Activated naive CD8-positive, alpha-beta T cell treated with anti-CD3 and anti-CD28 coated beads, Interleukin-2, amount 10 ng/mL, durations not matched to agents 7 days and 5 days (primary cell): ENCODE data around the gene MSH4. TPM values are rescaled to one million over a fixed set of nuclear protein-coding genes. Genes with fewer than 3 reads are reported as not detected.
"Not testable (repeated sequence)": the region's sequence is repeated elsewhere in the genome, so short reads cannot be mapped to it uniquely, and the experiment has no call there.

Experiments
- ATAC-seq: fragments of 150-1000 bp; cut with Tn5 transposase; one replicate; pipeline ENCODE4 v1.10.0; 2021; ENCODE audit warnings: low read depth, moderate library complexity
- POLR2A ChIA-PET: fragments of 350-600 bp; sonication (Branson Sonifier 250); formaldehyde crosslinking; loops from one replicate; lab custom pipeline; 2021; ENCODE audit warnings: antibody characterized with exemption; lab: Charles Lee
- DNase-seq: peaks from one replicate; pipeline ENCODE4 v3.0.0; 2021
- H3K27ac Mint-ChIP-seq: one replicate; pipeline ENCODE4 v1.8.0; 2022; ENCODE audit warnings: mild to moderate bottlenecking, mixed read lengths
- H3K27me3 Mint-ChIP-seq: one replicate; pipeline ENCODE4 v1.8.0; 2022; ENCODE audit warnings: mild to moderate bottlenecking, moderate library complexity, mixed read lengths
- H3K36me3 Mint-ChIP-seq: one replicate; pipeline ENCODE4 v1.8.0; 2021; ENCODE audit warnings: mild to moderate bottlenecking, mixed read lengths
- H3K4me1 Mint-ChIP-seq: one replicate; pipeline ENCODE4 v1.8.0; 2021; ENCODE audit warnings: mixed read lengths
- H3K4me3 Mint-ChIP-seq: one replicate; pipeline ENCODE4 v1.8.0; 2022; ENCODE audit warnings: mild to moderate bottlenecking, moderate library complexity, mixed read lengths
- H3K9me3 Mint-ChIP-seq: one replicate; pipeline ENCODE4 v1.8.0; 2021; ENCODE audit warnings: mixed read lengths
- total RNA-seq, 2 experiments: library from RNA; stranded (reverse); gene quantifications; one replicate each; pipeline ENCODE4 v1.2.3, GENCODE V29; 2021

The MSH4 gene
- under 1 TPM; 0.40 to 0.67 TPM for total RNA-seq

DNA sequence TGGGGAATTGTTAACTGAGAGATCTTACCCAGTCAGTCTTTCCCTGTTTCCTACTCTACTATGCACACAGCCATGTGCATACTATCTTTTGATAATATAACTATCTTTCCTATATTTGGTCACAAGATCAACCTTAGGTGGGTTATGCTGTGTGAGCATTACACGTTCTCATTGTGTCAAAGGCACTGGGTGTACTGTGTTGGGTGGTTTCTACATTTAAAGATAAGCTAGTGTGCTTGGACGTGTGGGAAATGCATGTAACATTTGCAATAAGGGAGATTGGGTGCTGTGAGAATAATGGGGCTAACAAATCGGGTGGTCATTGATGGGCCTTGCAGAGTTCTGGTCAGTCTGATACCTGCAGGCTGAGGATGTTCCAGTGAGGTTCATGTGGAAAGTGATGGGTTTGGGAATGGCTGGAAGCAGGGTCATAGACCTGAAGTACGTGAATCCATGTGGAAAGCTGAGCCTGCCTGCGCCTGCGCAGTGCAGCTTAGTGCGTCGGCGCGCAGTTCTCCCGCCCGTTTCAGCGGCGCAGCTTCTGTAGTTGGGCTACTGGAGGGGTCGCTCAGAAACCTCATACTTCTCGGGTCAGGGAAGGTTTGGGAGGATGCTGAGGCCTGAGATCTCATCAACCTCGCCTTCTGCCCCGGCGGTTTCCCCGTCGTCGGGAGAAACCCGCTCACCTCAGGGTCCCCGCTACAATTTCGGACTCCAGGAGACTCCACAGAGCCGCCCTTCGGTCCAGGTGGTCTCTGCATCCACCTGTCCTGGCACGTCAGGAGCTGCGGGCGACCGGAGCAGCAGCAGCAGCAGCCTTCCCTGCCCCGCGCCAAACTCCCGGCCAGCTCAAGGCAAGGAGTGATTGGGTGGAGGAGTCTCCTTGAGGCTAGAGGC lies at the start of gene MSH4:
MSH4 (plus strand) TSS at position 507 of the 897 bp plus-strand sequence; CDS start at position 611, 104 bp downstream.
- ATAC-seq, result no peak
- no peak for DNase-seq
- Mint-ChIP-seq H3K36me3 (peaks cover 30% of the 10 kb centered on the region), H3K4me1 (peaks cover 9% of the 10 kb centered on the region), H3K27me3 (no peaks in the 10 kb centered on the region), H3K4me3 (no peak within 1 kb of the TSS), H3K27ac (no peak within 1 kb of the TSS), H3K9me3 (no peaks in the 10 kb centered on the region)
- POLR2A ChIA-PET, result interaction anchor here (1.2 to 1.5 kb wide), 2 partner anchors 9 to 10 kb away, joined by 3 to 7 read pairs; no protein-coding TSS in a partner anchor

DNA sequence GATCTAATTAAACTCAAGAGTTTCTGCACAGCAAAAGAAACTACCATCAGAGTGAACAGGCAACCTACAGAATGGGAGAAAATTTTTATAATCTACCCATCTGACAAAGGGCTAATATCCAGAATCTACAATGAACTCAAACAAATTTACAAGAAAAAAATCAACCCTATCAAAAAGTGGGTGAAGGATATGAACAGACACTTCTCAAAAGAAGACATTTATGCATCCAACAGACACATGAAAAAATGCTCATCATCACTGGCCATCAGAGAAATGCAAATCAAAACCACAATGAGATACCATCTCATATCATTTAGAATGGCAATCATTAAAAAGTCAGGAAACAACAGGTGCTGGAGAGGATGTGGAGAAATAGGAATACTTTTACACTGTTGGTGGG lies 39.5 kb upstream of the MSH4 start:
- H3K9me3 Mint-ChIP-seq, result peaks cover 16% of the 10 kb centered on the region
- POLR2A ChIA-PET, H3K27me3 Mint-ChIP-seq: not testable (repeated sequence)

DNA sequence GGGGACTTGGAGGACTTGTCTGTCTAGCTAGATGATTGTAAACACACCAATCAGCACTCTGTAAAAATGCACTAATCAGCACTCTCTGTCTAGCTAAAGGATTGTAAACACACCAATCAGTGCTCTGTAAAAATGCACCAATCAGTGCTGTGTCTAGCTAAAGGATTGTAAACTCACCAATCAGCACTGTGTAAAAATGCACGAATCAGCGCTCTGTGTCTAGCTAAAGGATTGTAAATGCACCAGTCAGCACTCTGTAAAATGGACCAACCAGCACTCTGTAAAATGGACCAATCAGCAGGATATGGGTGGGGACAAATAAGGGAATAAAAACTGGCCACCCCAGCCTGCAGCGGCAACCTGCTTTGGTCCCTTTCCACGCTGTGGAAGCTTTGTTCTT lies 38.1 kb upstream of the MSH4 start:
- not testable (repeated sequence) for H3K4me1 Mint-ChIP-seq, H3K27me3 Mint-ChIP-seq

More for the DNA sequence above, 39.5 kb upstream of the MSH4 start:
- DNase-seq, H3K4me3 Mint-ChIP-seq, H3K4me1 Mint-ChIP-seq, ATAC-seq, H3K27ac Mint-ChIP-seq: not testable (repeated sequence)
- H3K36me3 Mint-ChIP-seq, result peaks cover 58% of the 10 kb centered on the region

GRCh38 chr1:75764057-75764655 lies 32.5 kb upstream of the MSH4 start:
- H3K4me3 Mint-ChIP-seq, result no peak overlapping the region
- no peak for ATAC-seq
- no peaks in the 10 kb centered on the region for H3K9me3 Mint-ChIP-seq

More for the DNA sequence above, 38.1 kb upstream of the MSH4 start:
- not testable (repeated sequence) for ATAC-seq, H3K27ac Mint-ChIP-seq, DNase-seq, H3K4me3 Mint-ChIP-seq
- peaks cover 46% of the 10 kb centered on the region for H3K36me3 Mint-ChIP-seq
- peaks cover 16% of the 10 kb centered on the region for H3K9me3 Mint-ChIP-seq
- POLR2A ChIA-PET, result interaction anchor here (0.8 kb wide), 1 partner anchor 27 kb away, joined by 4 read pairs; the partner anchor contains the start of gene RABGGTB

GRCh38 chr1:75765697-75766355 lies 30.9 kb upstream of the MSH4 start:
- H3K4me3 Mint-ChIP-seq, result no peak overlapping the region
- H3K36me3 Mint-ChIP-seq, result no peaks in the 10 kb centered on the region
- no peaks in the 10 kb centered on the region for H3K4me1 Mint-ChIP-seq
- no peak overlapping the region for H3K27ac Mint-ChIP-seq
- no peak for ATAC-seq
- H3K27me3 Mint-ChIP-seq, result no peaks in the 10 kb centered on the region
- DNase-seq, result no peak
- no peaks in the 10 kb centered on the region for H3K9me3 Mint-ChIP-seq
- POLR2A ChIA-PET, result interaction anchor here (1.0 kb wide), 1 partner anchor 21 kb away, joined by 3 read pairs; the partner anchor contains the start of gene RABGGTB

More at GRCh38 chr1:75764057-75764655, 32.5 kb upstream of the MSH4 start:
- POLR2A ChIA-PET, result no interaction called here
- Mint-ChIP-seq H3K27me3 (no peaks in the 10 kb centered on the region), H3K4me1 (no peaks in the 10 kb centered on the region), H3K27ac (no peak overlapping the region), H3K36me3 (peaks cover 3% of the 10 kb centered on the region)
- no peak for DNase-seq

GRCh38 chr1:75768016-75768415 lies 28.7 kb upstream of the MSH4 start:
- POLR2A ChIA-PET, result no interaction called here
- no peak overlapping the region for H3K27ac Mint-ChIP-seq
- ATAC-seq (no peak), DNase-seq (no peak)
- H3K27me3 Mint-ChIP-seq, result peaks cover 5% of the 10 kb centered on the region
- no peak overlapping the region for H3K4me3 Mint-ChIP-seq
- no peaks in the 10 kb centered on the region for H3K4me1 Mint-ChIP-seq
- H3K9me3 Mint-ChIP-seq, result no peaks in the 10 kb centered on the region
- no peaks in the 10 kb centered on the region for H3K36me3 Mint-ChIP-seq

DNA sequence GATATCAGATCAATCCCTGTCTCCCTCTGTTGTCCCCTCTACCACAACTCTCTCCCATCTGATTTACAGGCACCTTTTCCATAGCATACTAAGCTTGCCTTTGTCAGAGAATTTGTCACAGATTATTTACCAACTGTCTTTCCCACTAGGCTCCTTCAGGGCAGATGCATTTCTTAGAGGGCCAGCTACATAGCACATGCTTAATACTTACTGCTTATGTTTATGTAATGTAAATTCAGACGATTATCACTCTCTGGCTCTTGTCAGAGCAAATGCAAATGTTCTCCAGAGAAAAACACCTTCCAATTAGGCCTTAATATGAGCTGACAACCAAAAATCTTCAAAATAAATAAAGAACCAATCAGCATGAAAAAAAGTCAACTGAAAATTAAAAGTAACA lies 25.9 kb upstream of the MSH4 start:
- peaks cover 5% of the 10 kb centered on the region for H3K9me3 Mint-ChIP-seq
- no peak overlapping the region for H3K27ac Mint-ChIP-seq
- POLR2A ChIA-PET, result no interaction called here
- peaks cover 5% of the 10 kb centered on the region for H3K27me3 Mint-ChIP-seq
- no peaks in the 10 kb centered on the region for H3K36me3 Mint-ChIP-seq
- H3K4me3 Mint-ChIP-seq, result no peak overlapping the region
- ATAC-seq (no peak), DNase-seq (no peak)
- no peaks in the 10 kb centered on the region for H3K4me1 Mint-ChIP-seq

DNA sequence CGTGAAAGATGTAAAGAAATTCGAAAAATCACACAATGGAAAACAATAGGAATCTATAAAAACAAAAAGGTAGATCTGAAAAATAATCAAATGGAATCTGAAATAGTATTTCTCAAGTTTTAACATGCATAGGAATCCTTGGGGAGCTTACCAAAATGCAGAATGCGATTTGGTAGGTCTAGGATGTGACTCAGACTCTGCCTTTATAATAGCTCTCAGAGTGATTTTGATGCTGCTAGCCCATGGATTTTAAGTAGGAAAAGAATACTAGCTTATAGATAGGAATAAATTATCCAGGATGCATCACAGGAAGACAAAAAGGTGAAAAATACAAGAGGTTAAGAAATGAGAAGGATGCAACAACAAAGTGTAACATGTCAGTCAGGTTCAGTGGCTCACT lies 24.7 kb upstream of the MSH4 start:
- no peak for ATAC-seq
- Mint-ChIP-seq H3K4me1 (no peaks in the 10 kb centered on the region), H3K4me3 (no peak overlapping the region), H3K27ac (no peak overlapping the region), H3K27me3 (peaks cover 5% of the 10 kb centered on the region), H3K9me3 (peaks cover 5% of the 10 kb centered on the region), H3K36me3 (no peaks in the 10 kb centered on the region)
- POLR2A ChIA-PET, result no interaction called here
- no peak for DNase-seq

GRCh38 chr1:75777812-75778211 lies 18.9 kb upstream of the MSH4 start:
- H3K27me3 Mint-ChIP-seq, result peaks cover 17% of the 10 kb centered on the region
- ATAC-seq, H3K9me3 Mint-ChIP-seq, DNase-seq, H3K4me1 Mint-ChIP-seq, H3K27ac Mint-ChIP-seq, H3K36me3 Mint-ChIP-seq, POLR2A ChIA-PET, H3K4me3 Mint-ChIP-seq: not testable (repeated sequence)

GRCh38 chr1:75778694-75779093 lies 18.0 kb upstream of the MSH4 start:
- POLR2A ChIA-PET, result not testable (repeated sequence)

DNA sequence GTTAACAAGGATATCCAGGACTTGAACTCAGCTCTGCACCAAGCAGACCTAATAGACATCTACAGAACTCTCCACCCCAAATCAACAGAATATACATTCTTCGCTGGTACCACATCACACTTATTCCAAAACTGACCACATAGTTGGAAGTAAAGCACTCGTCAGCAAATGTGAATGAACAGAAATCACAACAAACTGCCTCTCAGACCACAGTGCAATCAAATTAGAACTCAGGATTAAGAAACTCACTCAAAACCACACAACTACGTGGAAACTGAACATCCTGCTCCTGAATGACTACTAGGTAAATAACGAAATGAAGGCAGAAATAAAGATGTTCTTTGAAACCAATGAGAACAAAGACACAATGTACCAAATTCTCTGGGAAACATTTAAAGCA lies 16.5 kb upstream of the MSH4 start:
- peaks cover 17% of the 10 kb centered on the region for H3K27me3 Mint-ChIP-seq
- H3K9me3 Mint-ChIP-seq, H3K4me3 Mint-ChIP-seq, H3K36me3 Mint-ChIP-seq, H3K27ac Mint-ChIP-seq, ATAC-seq, POLR2A ChIA-PET, DNase-seq, H3K4me1 Mint-ChIP-seq: not testable (repeated sequence)

More at GRCh38 chr1:75778694-75779093, 18.0 kb upstream of the MSH4 start:
- H3K9me3 Mint-ChIP-seq, H3K4me3 Mint-ChIP-seq, DNase-seq, ATAC-seq, H3K27ac Mint-ChIP-seq, H3K4me1 Mint-ChIP-seq, H3K36me3 Mint-ChIP-seq: not testable (repeated sequence)
- peaks cover 17% of the 10 kb centered on the region for H3K27me3 Mint-ChIP-seq

- ATAC-seq, H3K27ac Mint-ChIP-seq, POLR2A ChIA-PET, DNase-seq, H3K9me3 Mint-ChIP-seq, H3K4me3 Mint-ChIP-seq: not testable (repeated sequence)
- Mint-ChIP-seq H3K27me3 (peaks cover 15% of the 10 kb centered on the region), H3K36me3 (peaks cover 17% of the 10 kb centered on the region), H3K4me1 (peaks cover 22% of the 10 kb centered on the region)
Measured at GRCh38 chr1:75783920-75784319, 12.8 kb upstream of the MSH4 start.
